HG02642 (cell line): ENCODE measurements around the gene CTAGE1.

ENCODE experiments used
- ATAC-seq: cut with Tn5 transposase; IDR thresholded peaks from one replicate; pipeline ENCODE4 v1.9.1; 2021; ENCODE audit warnings: mild to moderate bottlenecking; ENCODE audit not compliant: unreplicated experiment, poor library complexity

Gene CTAGE1

GRCh38 chr18:22441638-22442037 lies 23.9 kb upstream of the CTAGE1 start:
- no peak for ATAC-seq

- no peak for ATAC-seq
These were observed 21.7 kb upstream of the CTAGE1 start for GRCh38 chr18:22439447-22439846.

- no peak for ATAC-seq
These were observed 18.4 kb upstream of the CTAGE1 start for GRCh38 chr18:22436136-22436535.

- no peak for ATAC-seq
These were observed 17.4 kb upstream of the CTAGE1 start for GRCh38 chr18:22434973-22435608.

- ATAC-seq: no peak
These were observed 16.2 kb upstream of the CTAGE1 start for GRCh38 chr18:22433956-22434355.

GRCh38 chr18:22432657-22433137 lies 15.0 kb upstream of the CTAGE1 start:
- ATAC-seq: no peak

DNA sequence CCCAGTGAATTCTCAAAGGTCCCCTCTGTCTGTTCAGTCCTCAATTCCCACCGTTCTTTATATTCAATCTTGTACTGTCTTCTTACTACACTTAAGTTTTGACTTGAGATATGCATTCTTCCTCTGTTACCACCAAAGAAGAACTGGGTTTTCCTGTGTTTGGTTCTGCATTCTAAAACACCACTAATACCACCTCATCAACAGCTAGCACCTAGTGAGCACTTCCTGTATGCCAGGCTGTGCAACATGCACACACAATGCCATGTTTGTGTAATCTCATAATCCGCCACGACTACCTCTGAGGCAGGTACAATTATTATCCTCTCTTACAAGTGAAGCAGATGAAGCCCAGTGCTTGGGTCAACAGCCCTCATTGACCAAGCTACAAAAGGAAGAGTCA lies 11.8 kb upstream of the CTAGE1 start:
- ATAC-seq: no peak

GRCh38 chr18:22428672-22429071 lies 11.0 kb upstream of the CTAGE1 start:
- ATAC-seq: no peak

DNA sequence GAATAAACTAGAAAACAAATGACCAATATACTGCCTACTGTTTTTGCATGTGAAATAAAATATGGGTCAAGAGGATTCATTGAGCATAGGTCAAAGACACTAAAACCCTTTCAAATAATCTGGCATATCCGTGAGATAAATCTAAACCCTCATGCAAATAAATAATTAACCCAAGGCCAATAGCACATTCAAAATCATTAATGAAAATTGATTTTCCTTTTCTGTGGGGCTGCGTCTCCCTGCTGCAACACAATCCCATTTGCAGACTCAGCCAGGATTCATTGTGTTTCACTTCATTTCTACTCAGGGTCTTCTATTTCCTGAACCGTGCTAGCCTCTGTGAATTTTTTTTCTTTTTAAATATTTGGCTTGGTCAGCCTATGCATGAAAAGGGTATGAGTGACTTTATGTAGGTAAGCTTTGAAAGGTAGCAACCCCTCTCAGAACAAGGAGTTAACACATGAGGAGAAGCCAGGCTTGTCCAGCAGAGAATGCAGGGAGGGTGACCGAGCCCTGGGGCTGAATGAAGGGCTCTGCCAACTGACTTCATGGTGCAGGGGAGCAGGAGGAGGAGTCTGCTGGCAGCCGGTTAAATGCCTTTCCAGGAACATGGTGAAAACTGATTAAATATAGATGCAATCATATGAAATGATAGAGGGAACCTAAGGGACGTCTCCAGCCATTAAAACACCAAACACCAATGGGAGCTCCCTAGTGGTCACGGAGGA lies 10.3 kb upstream of the CTAGE1 start:
- ATAC-seq: no peak

DNA sequence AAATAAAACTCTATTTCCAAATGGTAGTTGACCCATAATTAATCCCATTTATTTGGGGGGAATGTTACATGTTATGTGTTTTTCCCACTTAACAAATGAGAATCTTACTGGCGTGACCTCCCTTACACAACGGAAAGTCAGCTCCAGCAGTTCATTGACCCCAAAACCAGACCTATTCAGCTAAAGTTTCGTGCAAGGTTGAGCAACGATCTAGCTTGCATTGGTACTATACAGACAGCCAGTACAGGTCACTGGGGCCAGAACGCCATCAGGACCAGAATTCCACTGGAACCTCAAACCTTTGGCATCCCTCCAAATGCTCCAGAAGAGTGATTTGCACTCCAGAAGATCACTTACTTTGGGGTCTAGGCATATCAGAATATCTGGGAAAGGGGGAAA lies 6.8 kb upstream of the CTAGE1 start:
- no peak for ATAC-seq

DNA sequence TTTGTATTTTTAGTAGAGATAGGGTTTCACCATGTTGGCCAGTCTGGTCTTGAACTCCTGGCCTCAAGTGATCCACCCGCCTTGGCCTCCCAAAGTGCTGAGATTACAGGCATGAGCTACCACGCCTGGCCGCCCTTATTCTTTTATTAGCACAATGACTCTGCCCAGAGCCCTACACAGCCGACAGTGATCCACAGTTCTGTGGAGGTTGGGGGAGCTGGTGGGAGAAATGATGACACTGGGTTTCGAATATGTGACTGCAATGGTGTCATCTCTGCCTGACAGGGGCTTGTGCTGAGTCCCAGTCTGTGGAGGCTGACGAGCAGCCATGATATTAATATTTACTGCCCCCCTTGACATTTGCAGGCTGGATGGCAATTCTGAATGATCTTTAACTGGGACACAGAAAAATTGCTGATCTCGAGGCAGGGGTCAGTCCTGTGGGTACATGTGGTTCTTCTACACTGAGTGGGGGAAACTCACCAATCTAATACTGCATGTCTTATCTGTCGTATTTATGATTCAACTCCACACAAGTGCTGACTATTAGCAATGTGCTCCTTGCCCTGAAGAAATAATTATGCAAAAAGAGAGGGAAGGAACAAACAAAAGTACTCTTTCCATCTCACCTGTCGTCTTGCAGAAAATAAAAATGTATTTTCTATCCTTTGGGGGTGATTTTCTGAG lies 6.3 kb upstream of the CTAGE1 start:
- no peak for ATAC-seq

DNA sequence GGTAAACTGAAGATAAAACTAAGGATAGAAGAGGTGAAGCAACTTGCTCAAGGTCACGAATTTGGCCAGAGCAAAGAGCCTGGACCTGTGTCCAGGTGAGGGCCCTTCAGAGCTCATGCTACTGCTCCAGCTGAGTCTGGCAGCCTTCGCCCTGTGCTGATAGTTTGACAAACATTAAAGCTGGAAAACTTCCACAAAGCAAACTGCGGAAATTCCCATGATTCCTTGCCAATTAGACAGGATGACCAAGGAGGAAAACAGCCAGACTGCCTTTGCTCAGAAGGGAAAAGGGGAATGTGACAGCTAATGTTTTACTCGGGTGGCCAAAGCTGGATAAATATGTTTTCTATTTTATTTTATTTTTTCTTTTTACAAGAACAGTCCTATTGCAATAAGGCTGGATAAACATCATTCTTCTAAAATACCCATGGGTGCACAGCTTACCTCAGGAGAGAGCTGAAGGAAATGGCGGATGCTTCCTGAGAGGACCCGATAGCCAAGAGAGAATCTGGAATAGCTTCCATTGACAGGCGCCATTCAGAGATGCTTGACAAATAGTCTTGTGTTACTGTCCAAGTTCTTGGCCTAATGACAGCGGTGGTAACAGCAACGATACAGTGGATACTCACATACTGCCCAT lies 5.3 kb upstream of the CTAGE1 start:
- no peak for ATAC-seq

GRCh38 chr18:22420652-22421051 lies 2.9 kb upstream of the CTAGE1 start:
- ATAC-seq: no peak

GRCh38 chr18:22412176-22412911 lies 5.4 kb downstream of the CTAGE1 start:
- no peak for ATAC-seq

GRCh38 chr18:22411446-22411845 lies 6.3 kb downstream of the CTAGE1 start:
- ATAC-seq: no peak

GRCh38 chr18:22410126-22410525 lies 7.6 kb downstream of the CTAGE1 start:
- no peak for ATAC-seq

- ATAC-seq: no peak
These were observed 8.3 kb downstream of the CTAGE1 start for GRCh38 chr18:22409445-22409844.

GRCh38 chr18:22408059-22408458 lies 9.7 kb downstream of the CTAGE1 start:
- no peak for ATAC-seq

DNA sequence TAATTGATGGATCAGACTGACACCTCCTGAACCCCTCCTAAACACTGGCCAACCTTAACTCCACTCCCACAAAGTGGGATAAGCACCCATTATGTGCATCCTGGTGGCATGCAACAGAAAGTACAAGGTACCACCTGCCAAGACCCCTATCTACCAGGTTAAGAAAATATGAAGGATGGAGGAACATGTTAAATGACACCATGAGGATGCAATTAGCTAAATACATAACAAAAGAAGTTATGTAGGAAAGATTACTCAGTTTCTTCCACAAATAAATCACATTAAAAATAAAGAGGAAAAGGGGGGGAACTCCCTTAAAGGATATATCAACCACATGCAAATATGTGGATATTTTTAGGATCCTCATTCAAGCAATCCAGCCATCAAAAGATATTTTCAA lies 12.6 kb downstream of the CTAGE1 start:
- ATAC-seq: no peak

DNA sequence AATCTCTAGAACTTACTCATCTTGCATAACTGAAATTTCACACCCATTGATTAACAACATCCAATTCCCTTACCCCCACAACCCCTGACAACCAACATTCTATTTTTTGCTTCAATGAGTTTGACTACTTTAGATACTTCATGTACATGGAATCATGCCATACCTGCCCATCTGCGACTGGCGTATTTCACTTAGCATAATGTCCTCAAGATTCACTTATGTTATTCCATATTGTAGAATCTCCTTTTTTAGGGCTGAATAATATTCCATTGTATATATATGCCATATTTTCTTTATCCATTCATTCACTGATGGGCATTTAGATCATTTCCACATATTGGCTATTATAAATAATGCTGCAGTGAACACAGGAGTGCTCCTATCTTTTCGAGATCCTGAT lies 13.8 kb downstream of the CTAGE1 start:
- ATAC-seq: no peak
